Colonic mucosa (tissue), 4 donors: ENCODE measurements around the gene ECPAS. TPM values are rescaled to one million over a fixed set of nuclear protein-coding genes. Genes with fewer than 3 reads are reported as not detected.
A peak's percentile ranks its signal among the peaks of the same experiment; 100 is the strongest.
"Not testable (repeated sequence)": the region's sequence is repeated elsewhere in the genome, so short reads cannot be mapped to it uniquely, and the experiment has no call there.

ENCODE experiments used
- DNase-seq: peaks from one replicate; pipeline ENCODE4 v3.0.0-alpha.2; 2020
- H3K27ac ChIP-seq: fragments of 200-600 bp; one replicate; pipeline ENCODE4 v1.8.0; 2021
- H3K27me3 ChIP-seq: fragments of 200-600 bp; one replicate; pipeline ENCODE4 v1.8.0; 2021
- H3K36me3 ChIP-seq: fragments of 200-600 bp; one replicate; pipeline ENCODE4 v1.8.0; 2021
- H3K4me1 ChIP-seq: fragments of 200-600 bp; one replicate; pipeline ENCODE4 v1.8.0; 2021; ENCODE audit warnings: mild to moderate bottlenecking
- H3K4me3 ChIP-seq: fragments of 200-600 bp; one replicate; pipeline ENCODE4 v1.8.0; 2021
- H3K9ac ChIP-seq, 2 donors: one replicate each; pipeline ENCODE4 v1.7.0; 2013; ENCODE audit warnings: control low read depth in 2 of 2, low read depth in 2 of 2, low read length in 2 of 2
- H3K9me3 ChIP-seq: fragments of 200-600 bp; one replicate; pipeline ENCODE4 v1.8.0; 2021
- intact Hi-C: fragments of 100-400 bp; cut with DNase I; formaldehyde crosslinking; loops from one replicate; pipeline ENCODE4 v1.14.1; 2022
- total RNA-seq, 2 donors: library from RNA; stranded (reverse); fragmentation: NEBNext Ultra II Directional in 1 of 2; extraction: Animal tissue kit (Norgen Biotek cat#: 25700) in 1 of 2; gene quantifications; one replicate each; pipeline ENCODE4 v1.2.1, GENCODE V29; 2021
- TF ChIP-seq, protein P1 (sequence below): fragments of 200-600 bp; IDR thresholded peaks from one replicate; pipeline ENCODE4 v1.8.0; 2022; ENCODE audit warnings: antibody characterized with exemption, mild to moderate bottlenecking
- donor health status: healthy.
- donor health status: DM: no; HTN: no; CAD: no.
- donor health status: DM: no; HTN: no; CAD: no.

Gene ECPAS
- total RNA-seq, 2 donors from 2014 or later = 55.1 to 92.5 TPM

DNA sequence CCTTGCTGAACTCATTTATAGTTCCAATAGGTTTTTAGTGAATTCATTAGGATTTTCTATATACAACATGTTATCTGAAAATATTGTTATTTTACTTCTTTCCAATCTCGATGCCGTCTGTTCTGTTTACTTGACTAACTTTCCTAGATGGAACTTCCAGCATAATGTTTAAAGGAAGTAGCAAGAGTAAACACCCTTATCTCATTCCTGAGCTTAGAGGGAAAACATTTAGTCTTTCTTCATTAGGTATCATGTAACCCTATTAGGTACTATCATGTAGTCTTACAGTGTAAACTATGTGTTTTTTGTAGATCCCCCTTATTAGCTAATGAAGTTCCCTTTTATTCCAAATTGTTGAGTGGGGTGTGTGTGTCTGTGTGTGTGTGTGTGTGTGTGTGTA lies 131.6 kb downstream of the ECPAS start:
- H3K9ac ChIP-seq = no peak overlapping the region
- H3K27me3 ChIP-seq = no peaks in the 10 kb centered on the region
- TF ChIP-seq, protein P1, sequence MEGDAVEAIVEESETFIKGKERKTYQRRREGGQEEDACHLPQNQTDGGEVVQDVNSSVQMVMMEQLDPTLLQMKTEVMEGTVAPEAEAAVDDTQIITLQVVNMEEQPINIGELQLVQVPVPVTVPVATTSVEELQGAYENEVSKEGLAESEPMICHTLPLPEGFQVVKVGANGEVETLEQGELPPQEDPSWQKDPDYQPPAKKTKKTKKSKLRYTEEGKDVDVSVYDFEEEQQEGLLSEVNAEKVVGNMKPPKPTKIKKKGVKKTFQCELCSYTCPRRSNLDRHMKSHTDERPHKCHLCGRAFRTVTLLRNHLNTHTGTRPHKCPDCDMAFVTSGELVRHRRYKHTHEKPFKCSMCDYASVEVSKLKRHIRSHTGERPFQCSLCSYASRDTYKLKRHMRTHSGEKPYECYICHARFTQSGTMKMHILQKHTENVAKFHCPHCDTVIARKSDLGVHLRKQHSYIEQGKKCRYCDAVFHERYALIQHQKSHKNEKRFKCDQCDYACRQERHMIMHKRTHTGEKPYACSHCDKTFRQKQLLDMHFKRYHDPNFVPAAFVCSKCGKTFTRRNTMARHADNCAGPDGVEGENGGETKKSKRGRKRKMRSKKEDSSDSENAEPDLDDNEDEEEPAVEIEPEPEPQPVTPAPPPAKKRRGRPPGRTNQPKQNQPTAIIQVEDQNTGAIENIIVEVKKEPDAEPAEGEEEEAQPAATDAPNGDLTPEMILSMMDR = no peak
- intact Hi-C loops = no loop called here
- no peak overlapping the region for H3K27ac ChIP-seq
- no peak for DNase-seq
- H3K36me3 ChIP-seq = no peaks in the 10 kb centered on the region
- no peak overlapping the region for H3K4me3 ChIP-seq
- no peaks in the 10 kb centered on the region for H3K4me1 ChIP-seq
- H3K9me3 ChIP-seq = no peaks in the 10 kb centered on the region

- intact Hi-C loops = no loop called here
- DNase-seq = no peak
- H3K27ac ChIP-seq = no peak overlapping the region
- no peaks in the 10 kb centered on the region for H3K27me3 ChIP-seq
- TF ChIP-seq, protein P1 = no peak
- no peaks in the 10 kb centered on the region for H3K9me3 ChIP-seq
- H3K4me1 ChIP-seq = no peaks in the 10 kb centered on the region
- no peak overlapping the region for H3K4me3 ChIP-seq
- no peak overlapping the region for H3K9ac ChIP-seq
- no peaks in the 10 kb centered on the region for H3K36me3 ChIP-seq
Measured at GRCh38 chr9:111350556-111350955, 133.6 kb downstream of the ECPAS start.

DNA sequence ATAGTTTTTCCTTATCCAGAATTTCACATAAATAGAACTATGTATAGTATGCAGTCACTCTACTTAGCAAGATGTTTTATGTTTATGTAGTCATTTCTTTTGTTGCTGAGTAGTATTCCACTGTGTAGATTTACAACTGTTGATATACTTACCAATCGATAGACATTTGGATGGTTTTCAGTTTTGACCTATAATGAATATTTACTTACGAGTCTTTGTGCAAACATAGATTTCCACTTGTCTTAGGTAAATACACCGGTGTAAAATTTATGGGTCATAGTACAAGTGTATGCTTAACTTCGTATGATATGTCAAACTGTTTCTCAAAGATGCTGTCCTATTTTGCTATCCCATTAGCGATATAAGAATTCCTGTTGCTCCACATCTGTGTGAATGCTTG lies 134.4 kb downstream of the ECPAS start:
- TF ChIP-seq, protein P1 = no peak

DNA sequence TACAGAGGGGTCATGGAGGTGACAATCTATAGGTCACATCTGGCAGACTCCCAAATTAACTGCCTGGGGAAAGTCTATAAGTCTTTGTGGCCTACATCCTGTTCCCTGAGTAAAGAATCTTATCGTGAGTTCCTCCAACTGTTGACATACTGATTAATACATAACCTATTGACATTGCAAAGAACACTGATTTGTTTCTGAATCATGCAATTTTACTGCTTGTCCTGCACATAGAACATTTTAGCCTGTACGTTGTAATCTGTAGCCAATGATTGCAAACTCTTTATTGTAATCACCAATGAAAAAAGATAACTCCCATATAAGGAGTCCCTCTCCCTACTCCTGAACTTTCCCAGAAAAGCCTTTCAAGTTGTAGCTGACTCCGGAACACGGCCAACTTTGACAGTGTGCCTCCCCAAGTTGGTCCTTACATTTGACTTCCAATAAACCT lies 135.3 kb downstream of the ECPAS start:
- peak overlapping the region; percentile 63 for H3K27ac ChIP-seq
- H3K9me3 ChIP-seq = no peaks in the 10 kb centered on the region
- TF ChIP-seq, protein P1 = no peak
- H3K9ac ChIP-seq = no peak overlapping the region
- H3K4me3 ChIP-seq = no peak overlapping the region
- no peaks in the 10 kb centered on the region for H3K36me3 ChIP-seq
- peak; percentile 67 for DNase-seq
- no peaks in the 10 kb centered on the region for H3K27me3 ChIP-seq
- intact Hi-C loops = no loop called here
- H3K4me1 ChIP-seq = no peaks in the 10 kb centered on the region

More for the DNA sequence above, 134.4 kb downstream of the ECPAS start:
- Histone ChIP-seq H3K27ac (peak overlapping the region; percentile 63), H3K4me3 (no peak overlapping the region), H3K27me3 (no peaks in the 10 kb centered on the region), H3K9me3 (no peaks in the 10 kb centered on the region), H3K36me3 (no peaks in the 10 kb centered on the region), H3K4me1 (no peaks in the 10 kb centered on the region), H3K9ac (no peak overlapping the region)
- DNase-seq = no peak
- intact Hi-C loops = no loop called here

DNA sequence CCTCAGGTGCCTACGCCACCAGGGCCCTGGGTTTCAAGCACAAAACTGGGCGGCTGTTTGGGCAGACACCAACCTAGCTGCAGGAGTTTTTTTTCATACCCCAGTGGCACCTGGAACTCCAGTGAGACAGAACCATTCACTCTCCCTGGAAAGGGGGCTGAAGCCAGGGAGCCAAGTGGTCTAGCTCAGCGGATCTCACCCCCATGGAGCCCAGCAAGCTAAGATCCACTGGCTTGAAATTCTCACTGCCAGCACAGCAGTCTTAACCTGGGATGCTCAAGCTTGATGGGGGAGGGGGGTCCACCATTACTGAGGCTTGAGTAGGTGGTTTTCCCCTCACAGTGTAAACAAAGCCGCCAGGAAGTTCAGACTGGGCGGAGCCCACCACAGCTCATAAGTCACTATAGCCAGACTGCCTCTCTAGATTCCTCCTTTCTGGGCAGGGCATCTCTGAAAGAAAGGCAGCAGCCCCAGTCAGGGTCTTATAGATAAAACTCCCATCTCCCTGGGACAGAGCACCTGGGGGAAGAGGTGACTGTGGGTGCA lies 149.8 kb downstream of the ECPAS start:
- H3K4me3 ChIP-seq, H3K27me3 ChIP-seq, intact Hi-C loops, H3K36me3 ChIP-seq, H3K9ac ChIP-seq, H3K27ac ChIP-seq, DNase-seq, H3K4me1 ChIP-seq, H3K9me3 ChIP-seq: not testable (repeated sequence)

GRCh38 chr9:111330124-111330523 lies 154.1 kb downstream of the ECPAS start, which contains the start of gene OR2K2:
TSS of gene OR2K2 (minus strand) at chr9:111330224. CDS start at chr9:111328433, 1,791 bp downstream.
- H3K9me3 ChIP-seq = no peaks in the 10 kb centered on the region
- no peaks in the 10 kb centered on the region for H3K27me3 ChIP-seq
- H3K36me3 ChIP-seq = no peaks in the 10 kb centered on the region
- no peaks in the 10 kb centered on the region for H3K4me1 ChIP-seq
- intact Hi-C loops = no loop called here
- H3K27ac ChIP-seq = no peak within 1 kb of the TSS
- H3K4me3 ChIP-seq = no peak within 1 kb of the TSS
- no peak within 1 kb of the TSS for H3K9ac ChIP-seq
- DNase-seq = no peak
- TF ChIP-seq, protein P1 = no peak
